C4-2B (cell line): Measurements from ENCODE around the gene PRKCB.

Experiments used
- H3K27ac ChIP-seq: fragments of 450-650 bp; 2 replicates; pipeline ENCODE4 v1.5.1; 2017
- ZFX ChIP-seq: fragments of 450-650 bp; IDR thresholded peaks from 2 replicates; pipeline ENCODE4 v1.6.1; 2017
- TF ChIP-seq, protein P1 (sequence below): fragments of 450-650 bp; conservative IDR thresholded peaks from 2 replicates; pipeline ENCODE4 v1.5.1; 2017; ENCODE audit warnings: mild to moderate bottlenecking

Gene PRKCB

DNA sequence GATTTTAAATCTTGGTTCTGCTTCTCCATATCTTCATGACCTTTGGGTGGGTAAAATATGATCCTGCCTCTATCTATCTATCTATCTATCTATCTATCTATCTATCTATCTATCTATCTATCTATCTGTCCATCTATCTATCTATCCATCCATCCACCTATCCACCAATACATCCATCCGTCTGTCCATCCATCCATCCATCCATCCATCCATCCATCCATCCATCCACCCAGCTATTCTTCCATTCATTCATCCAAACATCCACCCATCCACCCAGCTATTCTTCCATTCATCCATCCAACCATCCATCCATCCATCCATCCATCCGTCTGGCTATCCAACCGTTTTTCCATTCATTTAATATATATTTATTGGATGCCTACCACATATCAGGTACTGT, 11.5 kb downstream of the PRKCB start:
- H3K27ac ChIP-seq, result no peak overlapping the region
- TF ChIP-seq, protein P1, sequence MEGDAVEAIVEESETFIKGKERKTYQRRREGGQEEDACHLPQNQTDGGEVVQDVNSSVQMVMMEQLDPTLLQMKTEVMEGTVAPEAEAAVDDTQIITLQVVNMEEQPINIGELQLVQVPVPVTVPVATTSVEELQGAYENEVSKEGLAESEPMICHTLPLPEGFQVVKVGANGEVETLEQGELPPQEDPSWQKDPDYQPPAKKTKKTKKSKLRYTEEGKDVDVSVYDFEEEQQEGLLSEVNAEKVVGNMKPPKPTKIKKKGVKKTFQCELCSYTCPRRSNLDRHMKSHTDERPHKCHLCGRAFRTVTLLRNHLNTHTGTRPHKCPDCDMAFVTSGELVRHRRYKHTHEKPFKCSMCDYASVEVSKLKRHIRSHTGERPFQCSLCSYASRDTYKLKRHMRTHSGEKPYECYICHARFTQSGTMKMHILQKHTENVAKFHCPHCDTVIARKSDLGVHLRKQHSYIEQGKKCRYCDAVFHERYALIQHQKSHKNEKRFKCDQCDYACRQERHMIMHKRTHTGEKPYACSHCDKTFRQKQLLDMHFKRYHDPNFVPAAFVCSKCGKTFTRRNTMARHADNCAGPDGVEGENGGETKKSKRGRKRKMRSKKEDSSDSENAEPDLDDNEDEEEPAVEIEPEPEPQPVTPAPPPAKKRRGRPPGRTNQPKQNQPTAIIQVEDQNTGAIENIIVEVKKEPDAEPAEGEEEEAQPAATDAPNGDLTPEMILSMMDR, result no peak
- no peak for TF ChIP-seq ZFX

DNA sequence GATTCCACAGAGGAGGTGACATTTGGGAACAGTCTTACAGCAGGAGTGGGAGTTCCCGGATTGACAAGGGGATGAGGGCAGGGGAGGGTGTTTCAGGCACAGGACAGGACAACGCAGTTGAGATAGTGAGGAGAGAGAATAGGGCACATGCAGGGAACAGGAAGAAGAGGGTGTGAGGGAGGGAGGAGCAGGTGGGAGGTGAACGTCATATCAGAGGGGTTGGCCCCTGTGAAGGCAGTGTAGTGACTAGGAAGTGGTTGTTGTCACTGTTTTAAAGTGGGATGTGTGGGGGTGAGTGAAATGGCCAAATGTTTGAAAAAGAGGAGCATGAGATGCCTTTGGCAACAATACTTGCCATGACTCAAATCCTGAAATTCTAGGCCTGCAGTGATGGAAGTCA, 12.2 kb downstream of the PRKCB start:
- H3K27ac ChIP-seq, result no peak overlapping the region

DNA sequence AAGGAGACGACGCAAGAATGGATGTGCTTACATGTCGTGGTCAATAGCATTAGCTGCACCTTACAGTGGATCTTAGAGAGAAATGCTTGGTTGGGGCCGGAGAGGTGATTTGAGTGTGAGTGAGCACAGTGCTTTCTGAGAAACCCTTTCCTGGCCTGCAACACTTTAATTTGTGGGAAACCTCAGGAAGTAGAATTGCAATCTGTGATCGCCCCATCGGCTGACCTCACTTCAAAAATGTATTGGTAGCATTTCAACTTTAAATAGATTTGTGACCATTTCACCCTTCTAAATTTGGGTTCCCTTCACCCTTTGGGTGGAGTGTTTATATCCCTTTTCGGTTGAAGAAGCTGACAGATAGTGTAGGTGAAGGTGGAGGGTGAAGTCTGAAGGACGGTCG, 13.2 kb downstream of the PRKCB start:
- TF ChIP-seq, protein P1, result no peak
- no peak for TF ChIP-seq ZFX
- no peak overlapping the region for H3K27ac ChIP-seq

More for the DNA sequence above, 12.2 kb downstream of the PRKCB start:
- TF ChIP-seq ZFX, result no peak
- TF ChIP-seq, protein P1, result no peak

DNA sequence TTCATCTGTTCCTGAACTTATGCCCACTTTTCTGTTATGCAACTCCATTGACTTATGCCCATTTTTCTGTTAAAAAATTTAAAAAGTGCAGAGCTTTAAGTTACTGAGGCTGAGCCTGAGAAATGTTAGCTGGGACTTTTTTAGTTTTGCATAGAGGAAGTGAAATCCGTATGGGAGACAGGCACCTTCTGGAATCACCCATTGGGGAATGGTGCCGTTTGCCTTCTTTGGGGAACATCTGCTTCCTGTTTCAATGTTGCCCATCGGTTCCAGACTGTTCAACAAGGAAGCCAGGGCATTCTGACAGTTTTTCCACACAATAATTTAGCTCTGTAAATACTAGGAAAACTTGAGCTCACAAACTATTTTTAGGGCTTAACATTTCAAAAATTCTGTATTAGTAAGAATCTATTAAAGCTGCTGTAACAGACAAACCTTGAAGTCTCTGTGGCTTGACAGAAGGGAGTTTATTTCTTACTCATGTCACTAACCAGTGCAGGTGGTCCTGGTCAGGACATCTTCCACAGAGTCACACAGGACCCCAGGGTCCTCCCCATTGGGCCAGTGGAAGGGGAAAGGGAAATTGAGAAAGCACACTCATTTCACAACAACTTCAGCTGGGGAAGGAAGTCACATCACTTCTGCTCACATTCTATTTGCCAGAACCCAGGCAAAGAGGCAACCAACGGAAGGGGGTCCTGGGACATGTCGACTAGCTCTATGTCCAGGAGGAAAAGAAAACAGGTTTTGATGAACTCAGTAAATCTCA, 17.2 kb downstream of the PRKCB start:
- no peak for TF ChIP-seq ZFX
- TF ChIP-seq, protein P1, result no peak
- H3K27ac ChIP-seq, result no peak overlapping the region

DNA sequence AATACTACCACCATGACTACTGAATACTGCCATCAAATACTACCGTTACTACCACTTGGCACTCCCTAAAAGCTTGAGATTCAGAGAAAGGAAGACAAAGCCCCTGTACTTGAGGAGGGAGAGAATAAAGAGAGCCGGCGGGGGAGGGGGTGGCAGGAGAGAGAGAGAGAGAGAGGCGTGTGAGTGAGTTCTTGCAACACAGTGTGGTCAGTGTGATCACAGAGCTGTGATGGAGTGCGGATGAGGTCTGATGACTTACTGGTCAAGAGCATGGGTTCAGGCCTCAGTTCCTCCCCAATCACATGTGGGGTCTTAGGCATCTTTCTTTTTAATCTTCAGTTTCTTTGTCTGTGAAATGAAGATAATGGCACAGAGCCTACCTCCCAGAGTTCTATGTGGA, 19.2 kb downstream of the PRKCB start:
- no peak overlapping the region for H3K27ac ChIP-seq
- TF ChIP-seq, protein P1, result no peak
- no peak for TF ChIP-seq ZFX

DNA sequence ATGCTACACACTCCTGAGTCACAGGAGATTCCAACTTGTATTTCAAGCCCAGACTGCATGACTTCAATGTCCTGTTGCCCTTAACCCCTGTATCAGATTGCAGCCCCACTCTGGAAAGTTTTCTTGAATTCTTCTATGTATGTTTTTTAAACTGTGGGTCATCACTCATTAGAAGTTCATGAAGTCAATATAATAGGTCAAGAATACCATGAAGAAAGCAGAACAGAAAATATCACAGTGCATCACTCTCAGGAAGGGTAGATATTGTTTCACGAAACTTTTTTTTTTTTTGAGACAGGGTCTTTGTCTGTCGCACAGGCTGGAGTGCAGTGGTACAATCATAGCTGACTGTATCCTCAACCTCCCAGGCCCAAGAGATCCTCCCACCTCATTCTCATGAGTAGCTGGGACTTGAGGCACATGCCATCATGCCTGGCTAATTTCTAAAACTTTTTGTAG, 20.5 kb downstream of the PRKCB start:
- TF ChIP-seq ZFX, result no peak
- TF ChIP-seq, protein P1, result no peak
- H3K27ac ChIP-seq, result no peak overlapping the region

DNA sequence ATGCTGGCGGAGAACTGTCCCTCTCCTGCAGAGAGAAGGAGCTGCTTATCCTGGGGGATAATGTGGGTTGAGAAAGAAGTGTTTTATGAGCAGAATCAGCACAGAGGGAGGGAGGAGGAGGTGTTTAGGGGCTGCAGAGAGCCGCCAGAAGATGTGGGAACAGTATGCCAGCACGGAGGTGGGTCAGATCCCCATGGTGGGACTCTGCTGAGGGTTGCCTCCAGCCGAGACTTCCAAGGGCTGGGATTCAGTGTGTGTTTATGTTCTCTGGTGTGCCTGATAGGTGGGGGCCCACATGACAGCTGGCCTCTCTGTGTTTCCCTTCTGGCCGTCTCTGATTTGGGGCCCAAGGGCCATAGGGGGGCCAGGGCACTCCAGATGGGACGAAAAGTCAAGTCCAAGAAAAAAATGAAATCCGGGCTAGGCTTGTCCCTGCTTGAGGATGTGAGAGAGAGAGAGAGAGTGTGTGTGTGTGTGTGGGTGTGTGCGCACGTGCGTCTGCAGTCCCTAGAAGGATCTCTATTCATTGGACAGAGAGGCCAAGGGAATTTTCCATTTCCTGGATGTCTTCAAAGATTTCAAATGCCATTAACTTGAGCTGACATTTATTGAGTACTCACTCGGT, 21.6 kb downstream of the PRKCB start:
- H3K27ac ChIP-seq, result no peak overlapping the region
- TF ChIP-seq, protein P1, result no peak
- no peak for TF ChIP-seq ZFX
